Testis (tissue), 2 donors: ENCODE results near the gene CD9.

Experiments used
- CTCF ChIP-seq, 3 experiments: fragments of 450-650 bp in 2 of 3; fragments of 200-600 bp in 1 of 3; sonication (generic) in 1 of 3; IDR thresholded peaks; one replicate each; pipeline ENCODE4 v1.5.1; 2016 to 2019; ENCODE audit warnings: antibody characterized with exemption in 3 of 3, mild to moderate bottlenecking in 2 of 3, moderate library complexity in 1 of 3
- POLR2A ChIP-seq: fragments of 450-650 bp; IDR thresholded peaks from one replicate; pipeline ENCODE4 v1.6.1; 2017; ENCODE audit warnings: antibody characterized with exemption, mild to moderate bottlenecking, moderate library complexity

GRCh38 chr12:6268484-6269157 is 68.4 kb downstream of the CD9 start:
- no peak for TF ChIP-seq POLR2A
- no peak for TF ChIP-seq CTCF (IDR thresholded peaks at IDR 0.05)
